KMS-11 (cell line): ENCODE results near the gene PIP4K2A.

Source experiments
- H2AFZ ChIP-seq: fragments of 200-600 bp; sonication (generic); 2 replicates; pipeline ENCODE4 v1.6.1; 2016; ENCODE audit warnings: antibody characterized with exemption, mixed run types, low read depth
- H3K27ac ChIP-seq: fragments of 200-600 bp; sonication (generic); 2 replicates; pipeline ENCODE4 v1.6.1; 2016; ENCODE audit warnings: mild to moderate bottlenecking, mixed run types
- H3K27me3 ChIP-seq: fragments of 200-600 bp; sonication (generic); 2 replicates; pipeline ENCODE4 v1.6.1; 2017; ENCODE audit warnings: mild to moderate bottlenecking, low read depth, mixed run types, moderate library complexity; ENCODE audit not compliant: insufficient read depth
- H3K36me3 ChIP-seq: fragments of 200-600 bp; sonication (generic); 2 replicates; pipeline ENCODE4 v1.6.1; 2017; ENCODE audit warnings: mild to moderate bottlenecking, mixed run types; ENCODE audit not compliant: insufficient read depth
- H3K4me1 ChIP-seq: fragments of 200-600 bp; sonication (generic); 2 replicates; pipeline ENCODE4 v1.6.1; 2016; ENCODE audit warnings: mild to moderate bottlenecking, low read depth, mixed run types; ENCODE audit not compliant: poor library complexity, severe bottlenecking
- H3K4me2 ChIP-seq: fragments of 200-600 bp; sonication (generic); 2 replicates; pipeline ENCODE4 v1.7.0; 2016; ENCODE audit warnings: mild to moderate bottlenecking, mixed run types
- H3K4me3 ChIP-seq: fragments of 200-600 bp; sonication (generic); IDR thresholded peaks from 2 replicates; pipeline ENCODE4 v1.6.1; 2017; ENCODE audit warnings: low read depth, low read length, mixed read lengths; ENCODE audit not compliant: insufficient read depth
- H3K79me2 ChIP-seq: fragments of 200-600 bp; sonication (generic); 2 replicates; pipeline ENCODE4 v1.6.1; 2016; ENCODE audit warnings: low read depth, mixed run types; ENCODE audit not compliant: insufficient read depth
- H3K9ac ChIP-seq: fragments of 200-600 bp; sonication (generic); 2 replicates; pipeline ENCODE4 v1.6.1; 2016; ENCODE audit warnings: mild to moderate bottlenecking, mixed run types
- H4K20me1 ChIP-seq: fragments of 200-600 bp; sonication (generic); 2 replicates; pipeline ENCODE4 v1.6.1; 2016; ENCODE audit warnings: mild to moderate bottlenecking, mixed run types; ENCODE audit not compliant: insufficient read depth
- TF ChIP-seq, protein P1 (sequence below): fragments of 200-600 bp; sonication (generic); conservative IDR thresholded peaks from 2 replicates; pipeline ENCODE4 v1.6.1; 2017; ENCODE audit warnings: low read depth, mild to moderate bottlenecking, antibody characterized with exemption, low read length, moderate library complexity, mixed read lengths

Gene PIP4K2A

DNA sequence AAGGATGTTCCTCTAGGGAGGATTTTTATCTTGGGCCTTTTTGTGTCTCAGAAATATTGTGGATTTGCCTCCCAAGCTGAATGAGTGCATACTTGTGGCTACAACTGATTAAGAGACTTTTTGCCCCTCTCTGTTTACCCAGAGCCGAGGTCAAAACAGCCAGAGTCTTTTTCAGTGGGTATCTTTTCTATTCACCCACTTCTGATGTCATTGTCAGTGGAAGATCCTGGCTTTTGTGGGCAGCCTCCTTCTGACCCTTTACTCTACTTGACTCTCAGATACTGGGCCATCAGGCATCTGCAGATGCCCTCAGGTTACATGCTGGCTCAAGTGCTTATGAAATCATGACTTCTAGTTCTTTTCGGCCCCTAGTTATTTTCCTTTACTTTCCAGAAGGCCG lies 19.6 kb upstream of the PIP4K2A start:
- TF ChIP-seq, protein P1, sequence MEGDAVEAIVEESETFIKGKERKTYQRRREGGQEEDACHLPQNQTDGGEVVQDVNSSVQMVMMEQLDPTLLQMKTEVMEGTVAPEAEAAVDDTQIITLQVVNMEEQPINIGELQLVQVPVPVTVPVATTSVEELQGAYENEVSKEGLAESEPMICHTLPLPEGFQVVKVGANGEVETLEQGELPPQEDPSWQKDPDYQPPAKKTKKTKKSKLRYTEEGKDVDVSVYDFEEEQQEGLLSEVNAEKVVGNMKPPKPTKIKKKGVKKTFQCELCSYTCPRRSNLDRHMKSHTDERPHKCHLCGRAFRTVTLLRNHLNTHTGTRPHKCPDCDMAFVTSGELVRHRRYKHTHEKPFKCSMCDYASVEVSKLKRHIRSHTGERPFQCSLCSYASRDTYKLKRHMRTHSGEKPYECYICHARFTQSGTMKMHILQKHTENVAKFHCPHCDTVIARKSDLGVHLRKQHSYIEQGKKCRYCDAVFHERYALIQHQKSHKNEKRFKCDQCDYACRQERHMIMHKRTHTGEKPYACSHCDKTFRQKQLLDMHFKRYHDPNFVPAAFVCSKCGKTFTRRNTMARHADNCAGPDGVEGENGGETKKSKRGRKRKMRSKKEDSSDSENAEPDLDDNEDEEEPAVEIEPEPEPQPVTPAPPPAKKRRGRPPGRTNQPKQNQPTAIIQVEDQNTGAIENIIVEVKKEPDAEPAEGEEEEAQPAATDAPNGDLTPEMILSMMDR = no peak
- no peak overlapping the region for H3K4me3 ChIP-seq
- H3K4me2 ChIP-seq = no peak overlapping the region

DNA sequence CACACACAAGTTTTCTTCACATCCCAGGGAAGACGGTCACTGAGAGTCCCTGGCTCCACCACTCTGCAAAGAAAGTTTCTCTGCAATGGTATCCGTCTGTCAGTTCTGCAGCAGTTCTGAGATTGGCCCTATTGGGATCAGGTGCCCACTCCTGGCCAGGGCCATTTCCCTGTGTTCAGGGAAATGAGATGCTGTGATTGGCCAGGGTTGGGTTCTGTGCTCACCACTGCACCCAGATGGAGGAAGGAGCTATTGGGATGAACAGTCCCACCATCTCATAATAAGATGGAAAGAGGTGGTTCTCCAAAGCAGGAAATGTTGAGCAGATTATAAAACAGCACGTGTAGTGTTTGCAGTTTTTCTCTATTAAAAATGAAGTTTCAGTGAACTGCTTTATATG lies 13.3 kb upstream of the PIP4K2A start:
- H3K4me1 ChIP-seq = no peaks in the 10 kb centered on the region
- no peak overlapping the region for H3K4me3 ChIP-seq
- no peaks in the 10 kb centered on the region for H3K79me2 ChIP-seq
- no peak overlapping the region for H2AFZ ChIP-seq
- TF ChIP-seq, protein P1 = no peak
- H3K36me3 ChIP-seq = no peaks in the 10 kb centered on the region
- no peak overlapping the region for H3K27ac ChIP-seq
- H3K27me3 ChIP-seq = no peaks in the 10 kb centered on the region
- H3K4me2 ChIP-seq = no peak overlapping the region
- H3K9ac ChIP-seq = no peak overlapping the region
- no peaks in the 10 kb centered on the region for H4K20me1 ChIP-seq

More for the DNA sequence above, 19.6 kb upstream of the PIP4K2A start:
- H3K79me2 ChIP-seq = no peaks in the 10 kb centered on the region
- no peaks in the 10 kb centered on the region for H3K27me3 ChIP-seq
- no peak overlapping the region for H2AFZ ChIP-seq
- H3K9ac ChIP-seq = no peak overlapping the region
- no peaks in the 10 kb centered on the region for H3K4me1 ChIP-seq
- no peaks in the 10 kb centered on the region for H3K36me3 ChIP-seq
- H3K27ac ChIP-seq = no peak overlapping the region
- H4K20me1 ChIP-seq = no peaks in the 10 kb centered on the region

DNA sequence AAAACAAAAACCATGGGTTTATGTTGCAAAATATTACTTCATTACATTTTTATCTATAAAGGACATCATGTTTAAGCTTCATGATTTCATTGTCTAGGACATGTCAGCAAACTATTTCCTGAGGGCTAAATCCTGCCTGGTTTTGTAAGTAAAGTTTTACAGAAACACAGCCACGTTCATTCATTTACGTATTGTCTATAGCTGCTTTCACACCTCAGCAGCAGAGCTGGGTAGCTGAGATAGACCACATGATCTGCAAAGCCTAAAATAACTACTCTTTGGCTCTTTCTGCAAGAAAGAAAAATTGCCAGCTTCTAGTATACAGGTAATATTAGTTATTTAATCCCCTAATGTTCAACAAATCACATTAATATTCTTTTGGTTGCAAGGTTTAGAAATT lies 12.7 kb upstream of the PIP4K2A start:
- no peak overlapping the region for H3K4me3 ChIP-seq
- no peaks in the 10 kb centered on the region for H3K79me2 ChIP-seq
- H4K20me1 ChIP-seq = no peaks in the 10 kb centered on the region
- H3K4me1 ChIP-seq = no peaks in the 10 kb centered on the region
- H3K9ac ChIP-seq = no peak overlapping the region
- no peak overlapping the region for H3K27ac ChIP-seq
- no peaks in the 10 kb centered on the region for H3K27me3 ChIP-seq
- H2AFZ ChIP-seq = no peak overlapping the region
- TF ChIP-seq, protein P1 = no peak
- no peak overlapping the region for H3K4me2 ChIP-seq
- no peaks in the 10 kb centered on the region for H3K36me3 ChIP-seq

DNA sequence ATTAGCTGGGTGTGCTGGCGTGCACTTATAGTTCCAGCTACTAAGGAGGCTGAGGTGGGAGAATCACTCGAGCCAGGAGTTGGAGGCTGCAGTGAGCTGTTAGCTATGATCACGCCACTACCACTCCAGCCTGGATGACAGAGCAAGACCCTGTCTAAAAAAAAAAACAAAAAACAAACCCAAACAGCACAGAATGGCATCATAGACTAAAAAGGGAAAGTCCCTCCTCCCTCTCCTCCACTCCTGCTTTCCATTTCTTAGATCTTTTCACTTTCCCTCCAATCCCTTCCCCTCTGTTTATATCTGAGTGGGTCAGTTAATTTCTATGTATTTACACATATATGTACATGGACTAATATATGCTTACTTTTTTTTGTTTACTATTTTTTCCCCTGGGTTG lies 10.4 kb upstream of the PIP4K2A start:
- Histone ChIP-seq H3K4me3 (no peak overlapping the region), H4K20me1 (no peaks in the 10 kb centered on the region), H3K9ac (no peak overlapping the region), H2AFZ (no peak overlapping the region), H3K4me1 (no peaks in the 10 kb centered on the region), H3K27ac (no peak overlapping the region), H3K79me2 (no peaks in the 10 kb centered on the region), H3K27me3 (no peaks in the 10 kb centered on the region), H3K4me2 (no peak overlapping the region), H3K36me3 (no peaks in the 10 kb centered on the region)
- TF ChIP-seq, protein P1 = no peak
